Measurements from ENCODE around the gene RPL21. TPM values are rescaled to one million over a fixed set of nuclear protein-coding genes. Genes with fewer than 3 reads are reported as not detected.
"Not testable (repeated sequence)": the region's sequence is repeated elsewhere in the genome, so short reads cannot be mapped to it uniquely, and the experiment has no call there.

RPL21 gene
- total RNA-seq, 1 donor from 2014 or later = 2,072 TPM

DNA sequence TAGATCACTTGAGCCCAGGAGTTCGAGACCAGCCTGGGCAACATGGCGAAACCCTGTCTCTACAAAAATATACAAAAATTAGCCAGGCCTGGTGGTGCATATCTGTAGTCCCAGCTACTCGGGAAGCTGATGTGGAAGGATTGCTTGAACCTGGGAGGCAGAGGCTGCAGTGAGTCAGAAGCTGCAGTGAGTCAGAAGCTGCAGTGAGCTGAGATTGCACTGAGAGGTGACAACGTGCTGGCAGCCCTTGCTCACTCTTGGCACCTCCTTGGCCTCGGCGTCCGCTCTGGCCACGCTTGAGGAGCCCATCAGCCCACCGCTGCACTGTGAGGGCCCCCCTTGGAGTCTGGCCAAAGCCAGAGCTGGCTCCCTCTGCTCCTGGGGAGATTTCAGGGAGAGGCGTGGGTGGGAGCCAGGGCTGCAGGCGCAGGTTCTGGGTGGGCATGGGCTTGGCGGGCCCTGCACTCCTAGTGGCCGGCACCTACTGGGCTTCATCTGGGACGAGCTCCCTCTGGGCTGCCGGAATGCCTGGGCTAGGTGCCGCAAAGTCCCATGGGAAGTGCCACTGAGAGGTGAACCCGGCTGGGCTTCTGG lies 39.5 kb upstream of the RPL21 start:
- peaks cover 4% of the 10 kb centered on the region for H3K27me3 Mint-ChIP-seq (ENCODE audit: insufficient read depth, low read depth)
- H3K27ac Mint-ChIP-seq = no peak overlapping the region
- H3K9me3 ChIP-seq (ENCODE audit: low read depth) = no peaks in the 10 kb centered on the region

DNA sequence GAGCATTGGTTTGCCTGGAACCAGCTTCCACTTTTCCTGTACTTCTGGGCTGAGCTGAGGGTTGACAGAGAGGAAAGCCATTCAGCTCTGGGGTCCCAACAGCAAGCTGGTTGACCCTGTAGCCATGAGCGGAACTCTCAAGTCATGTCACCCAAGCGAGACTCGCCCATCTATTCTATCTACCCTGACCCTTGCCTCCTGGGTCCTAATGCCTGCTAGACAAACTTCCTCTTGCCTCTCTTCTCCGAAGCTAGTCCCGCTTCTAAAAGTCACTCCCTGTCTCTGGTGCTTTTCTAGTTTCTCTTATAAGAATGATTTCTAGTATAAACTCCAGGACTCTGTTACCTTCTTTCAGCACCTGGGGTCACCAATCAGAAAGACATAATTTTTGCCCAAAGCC lies 38.0 kb upstream of the RPL21 start:
- H3K4me3 Mint-ChIP-seq; H3K4me2 ChIP-seq; H3K27me3 ChIP-seq; H2AFZ ChIP-seq (replicated peaks); H3K27ac Mint-ChIP-seq; H3F3A ChIP-seq (ENCODE audit: low read depth); H3K79me2 ChIP-seq (ENCODE audit: low read depth); H3K9me3 Mint-ChIP-seq; H3K4me1 Mint-ChIP-seq; H3K9ac ChIP-seq; H3K27me3 Mint-ChIP-seq (ENCODE audit: insufficient read depth, low read depth); DNase-seq (ENCODE audit: low spot score); H3K4me1 ChIP-seq; H3K9me3 ChIP-seq (ENCODE audit: low read depth); H4K20me1 ChIP-seq (ENCODE audit: low read depth); H3K36me3 Mint-ChIP-seq; H3K4me3 ChIP-seq; H3K27ac ChIP-seq; H3K36me3 ChIP-seq: not testable (repeated sequence)

More for the DNA sequence above, 39.5 kb upstream of the RPL21 start:
- H3K27me3 ChIP-seq = no peaks in the 10 kb centered on the region
- DNase-seq (ENCODE audit: low spot score) = no peak
- H3K4me2 ChIP-seq = no peak overlapping the region
- Mint-ChIP-seq H3K4me3 (no peak overlapping the region), H3K36me3 (peaks cover 6% of the 10 kb centered on the region), H3K9me3 (peaks cover 3% of the 10 kb centered on the region), H3K4me1 (no peaks in the 10 kb centered on the region)
- H3K4me1 ChIP-seq = no peaks in the 10 kb centered on the region
- TF ChIP-seq EZH2phosphoT487 (IDR thresholded peaks at IDR 0.05) (no peak), EZH2 (IDR thresholded peaks at IDR 0.05) (no peak)
- TF ChIP-seq, protein P1, sequence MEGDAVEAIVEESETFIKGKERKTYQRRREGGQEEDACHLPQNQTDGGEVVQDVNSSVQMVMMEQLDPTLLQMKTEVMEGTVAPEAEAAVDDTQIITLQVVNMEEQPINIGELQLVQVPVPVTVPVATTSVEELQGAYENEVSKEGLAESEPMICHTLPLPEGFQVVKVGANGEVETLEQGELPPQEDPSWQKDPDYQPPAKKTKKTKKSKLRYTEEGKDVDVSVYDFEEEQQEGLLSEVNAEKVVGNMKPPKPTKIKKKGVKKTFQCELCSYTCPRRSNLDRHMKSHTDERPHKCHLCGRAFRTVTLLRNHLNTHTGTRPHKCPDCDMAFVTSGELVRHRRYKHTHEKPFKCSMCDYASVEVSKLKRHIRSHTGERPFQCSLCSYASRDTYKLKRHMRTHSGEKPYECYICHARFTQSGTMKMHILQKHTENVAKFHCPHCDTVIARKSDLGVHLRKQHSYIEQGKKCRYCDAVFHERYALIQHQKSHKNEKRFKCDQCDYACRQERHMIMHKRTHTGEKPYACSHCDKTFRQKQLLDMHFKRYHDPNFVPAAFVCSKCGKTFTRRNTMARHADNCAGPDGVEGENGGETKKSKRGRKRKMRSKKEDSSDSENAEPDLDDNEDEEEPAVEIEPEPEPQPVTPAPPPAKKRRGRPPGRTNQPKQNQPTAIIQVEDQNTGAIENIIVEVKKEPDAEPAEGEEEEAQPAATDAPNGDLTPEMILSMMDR (IDR thresholded peaks at IDR 0.05) = no peak
- H3K4me3 ChIP-seq = no peak overlapping the region
- H3K9ac ChIP-seq = no peak overlapping the region
- no peak overlapping the region for H3K27ac ChIP-seq
- no peaks in the 10 kb centered on the region for H4K20me1 ChIP-seq (ENCODE audit: low read depth)
- H3K36me3 ChIP-seq = no peaks in the 10 kb centered on the region
- H3F3A ChIP-seq (ENCODE audit: low read depth) = no peaks in the 10 kb centered on the region
- no peak overlapping the region for H2AFZ ChIP-seq (replicated peaks)
- H3K79me2 ChIP-seq (ENCODE audit: low read depth) = no peaks in the 10 kb centered on the region

DNA sequence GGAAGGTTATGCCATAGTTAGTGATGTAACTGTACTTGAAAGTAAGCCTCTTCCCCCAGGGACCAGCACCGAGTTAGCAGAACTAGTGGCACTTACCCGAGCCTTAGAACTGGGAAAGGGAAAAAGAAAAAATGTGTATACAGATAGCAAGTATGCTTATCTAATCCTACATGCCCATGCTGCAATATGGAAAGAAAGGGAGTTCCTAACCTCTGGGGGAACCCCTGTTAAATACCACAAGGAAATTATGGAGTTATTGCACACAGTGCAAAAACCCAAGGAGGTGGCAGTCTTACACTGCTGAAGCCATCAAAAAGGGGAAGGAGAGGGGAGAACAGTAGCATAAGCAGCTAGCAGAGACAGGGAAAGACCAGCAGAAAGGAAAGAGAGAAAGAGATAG lies 33.6 kb upstream of the RPL21 start:
- not testable (repeated sequence) for H3K9ac ChIP-seq; H3K27me3 ChIP-seq; H3K36me3 ChIP-seq; H4K20me1 ChIP-seq (ENCODE audit: low read depth); H3K27ac Mint-ChIP-seq; H2AFZ ChIP-seq (replicated peaks); H3K4me3 Mint-ChIP-seq; H3K4me1 Mint-ChIP-seq; H3K4me1 ChIP-seq; DNase-seq (ENCODE audit: low spot score); H3K9me3 Mint-ChIP-seq; H3K27me3 Mint-ChIP-seq (ENCODE audit: insufficient read depth, low read depth); H3K27ac ChIP-seq; H3K79me2 ChIP-seq (ENCODE audit: low read depth); H3K4me3 ChIP-seq; H3K9me3 ChIP-seq (ENCODE audit: low read depth); H3F3A ChIP-seq (ENCODE audit: low read depth); H3K4me2 ChIP-seq
- peaks cover 15% of the 10 kb centered on the region for H3K36me3 Mint-ChIP-seq

DNA sequence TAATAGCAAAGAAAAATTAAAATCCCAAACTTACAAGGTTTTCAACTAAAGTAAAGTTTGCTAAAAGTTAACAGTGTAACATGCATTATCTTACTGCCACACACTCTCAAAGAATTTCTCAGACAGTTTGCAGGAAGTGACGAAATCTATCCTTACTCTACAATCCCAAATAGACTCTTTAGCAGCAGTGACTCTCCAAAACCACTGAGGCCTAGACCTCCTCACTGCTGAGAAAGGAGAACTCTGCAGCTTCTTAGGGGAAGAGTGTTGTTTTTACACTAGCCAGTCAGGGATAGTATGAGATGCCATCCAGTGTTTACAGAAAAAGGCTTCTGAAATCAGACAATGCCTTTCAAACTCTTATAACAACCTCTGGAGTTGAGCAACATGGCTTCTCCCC lies 32.5 kb upstream of the RPL21 start:
- H4K20me1 ChIP-seq (ENCODE audit: low read depth); H3K9me3 ChIP-seq (ENCODE audit: low read depth); H2AFZ ChIP-seq (replicated peaks); H3F3A ChIP-seq (ENCODE audit: low read depth); H3K9me3 Mint-ChIP-seq; H3K4me1 ChIP-seq; H3K27ac ChIP-seq; H3K36me3 ChIP-seq; H3K9ac ChIP-seq; H3K4me1 Mint-ChIP-seq; H3K27me3 Mint-ChIP-seq (ENCODE audit: insufficient read depth, low read depth); H3K4me2 ChIP-seq; H3K27me3 ChIP-seq; DNase-seq (ENCODE audit: low spot score); H3K27ac Mint-ChIP-seq; H3K79me2 ChIP-seq (ENCODE audit: low read depth); H3K4me3 Mint-ChIP-seq; H3K4me3 ChIP-seq: not testable (repeated sequence)
- H3K36me3 Mint-ChIP-seq = peaks cover 14% of the 10 kb centered on the region

DNA sequence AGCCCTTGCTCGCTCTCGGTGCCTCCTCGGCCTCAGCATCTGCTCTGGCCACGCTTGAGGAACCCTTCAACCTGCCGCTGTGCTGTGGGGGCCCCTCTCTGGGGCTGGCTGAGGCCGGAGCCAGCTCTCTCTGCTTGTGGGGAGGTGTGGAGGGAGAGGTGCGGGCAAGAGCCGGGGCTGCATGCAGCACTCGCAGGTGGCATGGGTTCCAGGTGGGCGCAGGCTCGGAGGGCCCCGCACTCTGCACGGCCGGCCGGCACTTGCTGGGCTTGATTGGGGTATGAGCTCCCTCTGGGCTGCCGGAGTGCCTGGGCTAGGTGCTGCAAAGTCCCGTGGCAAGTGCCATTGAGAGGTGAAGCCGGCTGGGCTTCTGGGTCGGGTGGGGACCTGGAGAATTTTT lies 31.7 kb upstream of the RPL21 start:
- H3K4me3 ChIP-seq = no peak overlapping the region
- peaks cover 7% of the 10 kb centered on the region for H3K9me3 Mint-ChIP-seq
- no peak overlapping the region for H2AFZ ChIP-seq (replicated peaks)
- no peak overlapping the region for H3K27ac Mint-ChIP-seq
- H3F3A ChIP-seq (ENCODE audit: low read depth) = no peaks in the 10 kb centered on the region
- no peaks in the 10 kb centered on the region for H4K20me1 ChIP-seq (ENCODE audit: low read depth)
- no peak overlapping the region for H3K4me3 Mint-ChIP-seq
- H3K27ac ChIP-seq = no peak overlapping the region
- no peaks in the 10 kb centered on the region for H3K9me3 ChIP-seq (ENCODE audit: low read depth)
- H3K79me2 ChIP-seq (ENCODE audit: low read depth) = no peaks in the 10 kb centered on the region
- H3K4me1 ChIP-seq = no peaks in the 10 kb centered on the region
- H3K4me1 Mint-ChIP-seq = no peaks in the 10 kb centered on the region
- DNase-seq (ENCODE audit: low spot score) = no peak
- H3K4me2 ChIP-seq = no peak overlapping the region
- no peak overlapping the region for H3K9ac ChIP-seq
- no peaks in the 10 kb centered on the region for H3K27me3 ChIP-seq
- peaks cover 14% of the 10 kb centered on the region for H3K36me3 Mint-ChIP-seq
- peaks cover 4% of the 10 kb centered on the region for H3K27me3 Mint-ChIP-seq (ENCODE audit: insufficient read depth, low read depth)
- H3K36me3 ChIP-seq = no peaks in the 10 kb centered on the region
- TF ChIP-seq EZH2 (IDR thresholded peaks at IDR 0.05) (no peak), EZH2phosphoT487 (IDR thresholded peaks at IDR 0.05) (no peak)
- TF ChIP-seq, protein P1 (IDR thresholded peaks at IDR 0.05) = no peak

DNA sequence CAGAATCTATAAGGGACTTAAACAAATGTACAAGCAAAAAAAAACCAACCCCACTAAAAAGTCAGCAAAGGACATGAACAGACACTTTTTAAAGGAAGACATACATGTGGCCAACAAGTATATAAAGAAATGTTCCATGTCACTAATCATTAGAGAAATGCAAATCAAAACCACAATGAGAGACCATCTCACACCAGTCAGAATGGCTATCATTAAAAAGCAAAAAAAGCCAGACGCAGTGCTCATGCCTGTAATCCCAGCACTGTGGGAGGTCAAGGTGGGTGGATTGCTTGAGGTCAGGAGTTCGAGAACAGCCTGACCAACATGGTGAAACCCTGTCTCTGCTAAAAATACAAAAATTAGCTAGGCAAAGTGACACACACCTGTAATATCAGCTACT lies 29.3 kb upstream of the RPL21 start:
- not testable (repeated sequence) for H3K27me3 Mint-ChIP-seq (ENCODE audit: insufficient read depth, low read depth); H3K27ac ChIP-seq; H3K9me3 Mint-ChIP-seq; DNase-seq (ENCODE audit: low spot score); H3K27me3 ChIP-seq; H2AFZ ChIP-seq (replicated peaks); H3K4me3 Mint-ChIP-seq; H3K79me2 ChIP-seq (ENCODE audit: low read depth); H3K9me3 ChIP-seq (ENCODE audit: low read depth); H3K27ac Mint-ChIP-seq; H3K4me1 Mint-ChIP-seq; H3K9ac ChIP-seq; H3K4me1 ChIP-seq; H4K20me1 ChIP-seq (ENCODE audit: low read depth); H3F3A ChIP-seq (ENCODE audit: low read depth); H3K4me2 ChIP-seq; H3K36me3 ChIP-seq; H3K4me3 ChIP-seq
- H3K36me3 Mint-ChIP-seq = peaks cover 14% of the 10 kb centered on the region

Measured in neural progenitor cell (in vitro differentiated cells).